ENCODE data around the gene MYMK. TPM values are rescaled to one million over a fixed set of nuclear protein-coding genes. Genes with fewer than 3 reads are reported as not detected.

Gene MYMK
- total RNA-seq, 1 experiment from 2014 or later: not detected

- DNase-seq (ENCODE audit: low spot score): no peak
These were observed 5.9 kb downstream of the MYMK start for GRCh38 chr9:133518706-133519449.

- no peak for DNase-seq (ENCODE audit: low spot score)
These were observed 6.6 kb downstream of the MYMK start for GRCh38 chr9:133518200-133518599.

GRCh38 chr9:133517711-133518110 is 7.0 kb downstream of the MYMK start:
- DNase-seq (ENCODE audit: low spot score): no peak

GRCh38 chr9:133516961-133517350 is 7.8 kb downstream of the MYMK start:
- DNase-seq (ENCODE audit: low spot score): no peak

- no peak for DNase-seq (ENCODE audit: low spot score)
These were observed 8.4 kb downstream of the MYMK start for GRCh38 chr9:133516256-133516960.

- DNase-seq (ENCODE audit: low spot score): no peak
These were observed 9.0 kb downstream of the MYMK start for GRCh38 chr9:133515615-133516255.

- DNase-seq (ENCODE audit: low spot score): no peak
These were observed 9.5 kb downstream of the MYMK start for GRCh38 chr9:133515240-133515610.

GRCh38 chr9:133514460-133515239 is 10.1 kb downstream of the MYMK start:
- DNase-seq (ENCODE audit: low spot score): no peak

- no peak for DNase-seq (ENCODE audit: low spot score)
These were observed 11.3 kb downstream of the MYMK start for GRCh38 chr9:133513214-133514100.

GRCh38 chr9:133512253-133513213 is 12.2 kb downstream of the MYMK start:
- no peak for DNase-seq (ENCODE audit: low spot score)

- DNase-seq (ENCODE audit: low spot score): no peak
These were observed 13.2 kb downstream of the MYMK start for GRCh38 chr9:133511607-133512006.

GRCh38 chr9:133510926-133511505 is 13.7 kb downstream of the MYMK start:
- DNase-seq (ENCODE audit: low spot score): no peak

GRCh38 chr9:133509179-133510083 is 15.3 kb downstream of the MYMK start:
- no peak for DNase-seq (ENCODE audit: low spot score)

GRCh38 chr9:133508046-133508445 is 16.7 kb downstream of the MYMK start:
- DNase-seq (ENCODE audit: low spot score): no peak

- no peak for DNase-seq (ENCODE audit: low spot score)
These were observed 17.4 kb downstream of the MYMK start for GRCh38 chr9:133507246-133507965.

GRCh38 chr9:133506653-133507038 is 18.1 kb downstream of the MYMK start:
- DNase-seq (ENCODE audit: low spot score): no peak

- DNase-seq (ENCODE audit: low spot score): no peak
These were observed 18.7 kb downstream of the MYMK start for GRCh38 chr9:133505901-133506652.

Measured in HT-29 (cell line).